KBM-7 (cell line): ENCODE data around the gene DCLK1.
"Not testable (repeated sequence)": the region's sequence is repeated elsewhere in the genome, so short reads cannot be mapped to it uniquely, and the experiment has no call there.

Experiments used
- DNase-seq: peaks from one replicate; pipeline ENCODE4 v3.0.0-alpha.2; 2015
- in situ Hi-C: fragments of 300-500 bp; cut with MboI; formaldehyde crosslinking; loops from 2 replicates; pipeline ENCODE4 v1.14.3; 2020; ENCODE audit warnings: low sequenced_read_pairs, low pct_unique_long_range_greater_than_20kb, mixed read lengths

Gene DCLK1

DNA sequence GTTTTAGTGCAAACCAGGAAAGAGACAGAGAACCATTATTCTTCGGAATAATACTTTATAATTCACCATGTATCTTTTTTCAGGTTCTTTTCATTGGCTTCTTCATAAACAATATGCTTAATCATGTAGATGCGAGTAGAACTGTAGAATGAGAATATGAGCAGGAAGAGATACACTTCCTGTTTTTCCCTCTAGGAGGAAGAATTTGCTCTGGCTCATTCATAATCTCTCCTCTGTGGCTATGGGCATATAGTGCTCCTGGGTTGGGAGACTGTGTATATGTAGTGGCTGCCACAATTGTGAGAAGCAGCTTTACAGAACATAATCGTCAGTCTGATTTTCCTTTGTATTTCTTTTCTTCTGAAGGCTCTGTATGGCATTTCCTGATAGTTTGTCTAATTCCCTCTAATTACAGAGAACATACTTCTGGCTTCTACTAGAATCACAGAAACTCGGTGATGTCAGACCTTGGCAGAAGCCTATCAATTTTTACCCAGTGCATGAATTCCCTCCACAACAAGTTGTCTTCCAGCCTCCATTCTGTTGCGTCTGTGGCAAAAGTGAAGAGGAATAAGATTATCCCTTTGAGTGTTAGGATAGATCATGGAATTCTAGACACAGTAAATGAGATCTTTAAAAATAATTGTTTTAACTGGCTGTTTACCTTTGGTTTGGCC is 2.9 kb upstream of the DCLK1 start:
- DNase-seq = no peak
- in situ Hi-C loops = no loop called here

DNA sequence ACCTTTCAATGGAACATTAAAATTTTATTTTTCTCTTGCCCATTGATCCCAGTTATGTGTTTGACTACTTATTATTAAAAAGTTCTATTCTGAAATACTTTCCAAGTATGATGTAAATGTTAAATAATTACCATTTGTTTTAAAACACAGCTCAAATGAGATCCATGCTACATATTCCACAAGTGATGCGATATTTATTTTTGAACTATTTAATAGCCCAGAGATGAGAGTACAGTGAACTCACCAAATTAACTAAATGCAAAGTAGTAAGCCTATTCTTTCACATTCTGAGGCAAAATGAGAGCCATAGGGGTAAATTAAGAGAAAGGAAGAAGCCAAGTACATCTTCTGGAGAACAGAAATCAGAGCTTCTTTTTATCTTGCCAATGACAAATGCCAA is 1.2 kb upstream of the DCLK1 start:
- DNase-seq = no peak
- in situ Hi-C loops = no loop called here

DNA sequence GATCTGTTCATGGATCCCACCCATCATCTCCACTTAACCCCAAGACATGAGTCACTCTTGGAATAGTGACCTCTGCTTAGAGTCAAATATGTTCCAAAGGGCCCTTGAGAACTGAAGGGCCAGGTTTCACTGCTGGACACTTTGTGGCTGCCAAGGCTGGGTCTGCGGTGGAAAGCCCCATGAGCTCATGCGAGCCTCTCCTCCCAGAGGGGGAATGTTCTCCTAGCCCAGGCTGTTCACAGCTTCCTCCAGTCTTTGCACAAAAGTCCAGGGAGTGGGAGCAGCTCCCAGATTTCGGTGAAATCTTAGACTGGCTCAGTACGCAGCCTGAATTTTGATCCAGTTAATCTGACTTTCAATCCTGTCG is 732 bp upstream of the DCLK1 start:
- no peak for DNase-seq
- in situ Hi-C loops = no loop called here

DNA sequence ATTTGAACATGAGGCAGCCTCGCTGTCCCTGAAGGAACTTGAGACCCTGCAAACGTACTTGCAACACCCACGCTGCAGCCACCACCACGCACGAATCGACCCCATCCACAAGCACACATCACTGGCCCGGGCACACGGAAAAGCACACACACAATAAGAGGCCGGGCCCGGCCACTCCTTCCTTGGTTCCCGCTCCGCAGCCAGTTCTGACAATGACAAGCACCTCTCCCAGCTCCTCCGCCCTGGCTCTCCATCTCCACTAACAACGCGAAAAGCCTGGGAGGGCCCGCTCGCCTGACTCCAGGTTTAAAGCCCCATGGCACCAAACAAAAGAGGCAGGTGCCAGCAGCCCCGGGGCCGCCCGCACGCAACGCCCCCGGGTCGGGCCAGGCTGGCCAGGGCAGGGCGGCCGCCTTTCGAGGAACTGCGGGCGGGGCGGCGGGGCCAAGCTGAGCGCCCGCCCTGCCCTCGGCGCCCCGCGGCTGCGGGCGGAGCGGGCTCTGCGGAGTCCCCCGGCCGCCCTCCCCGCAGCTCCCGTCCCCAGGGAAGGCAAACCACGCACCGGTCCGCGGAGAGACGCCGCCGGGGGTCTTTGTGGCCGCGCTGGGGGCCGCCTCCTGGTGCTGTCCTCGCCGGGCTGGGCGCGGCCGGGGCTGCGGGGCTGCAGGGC is 495 bp downstream of the DCLK1 start:
- in situ Hi-C loops = no loop called here
- DNase-seq = no peak

DNA sequence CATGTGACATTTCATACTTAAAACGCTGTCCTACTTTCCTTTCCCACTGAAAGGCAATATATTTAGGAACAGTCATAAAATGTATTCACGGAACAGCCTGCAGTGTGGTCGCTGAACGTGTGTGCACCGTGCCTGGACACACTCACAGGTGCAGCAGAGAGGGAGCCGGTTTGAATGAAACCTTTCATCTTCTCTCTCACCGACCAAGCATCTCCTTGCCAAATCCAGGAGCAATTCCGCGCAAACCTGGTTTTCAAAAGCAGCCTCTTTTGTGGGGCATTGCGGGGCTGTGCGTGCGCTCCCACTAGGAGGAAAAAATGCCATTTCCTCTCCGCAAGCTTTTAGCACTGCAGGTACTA is 1.0 kb downstream of the DCLK1 start:
- in situ Hi-C loops = no loop called here
- no peak for DNase-seq

DNA sequence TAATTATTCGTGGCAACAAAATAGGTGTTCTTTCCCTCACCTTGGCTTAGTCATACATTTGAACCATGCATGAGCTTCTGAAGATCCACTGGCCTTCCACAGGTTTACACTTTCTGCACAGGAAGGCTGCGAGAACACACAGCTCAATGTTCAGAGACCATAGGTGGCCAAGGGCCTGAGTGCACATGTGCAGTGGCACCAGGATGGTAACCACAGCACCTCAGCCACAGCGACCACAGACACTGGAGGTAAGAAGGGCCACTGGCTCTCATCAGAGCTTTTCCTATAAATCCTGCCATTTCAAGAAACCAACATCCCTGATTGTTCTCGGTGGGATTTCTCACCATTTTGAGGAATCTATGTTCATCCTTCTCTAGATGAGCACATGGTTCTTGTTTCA is 1.6 kb downstream of the DCLK1 start:
- in situ Hi-C loops = no loop called here

DNA sequence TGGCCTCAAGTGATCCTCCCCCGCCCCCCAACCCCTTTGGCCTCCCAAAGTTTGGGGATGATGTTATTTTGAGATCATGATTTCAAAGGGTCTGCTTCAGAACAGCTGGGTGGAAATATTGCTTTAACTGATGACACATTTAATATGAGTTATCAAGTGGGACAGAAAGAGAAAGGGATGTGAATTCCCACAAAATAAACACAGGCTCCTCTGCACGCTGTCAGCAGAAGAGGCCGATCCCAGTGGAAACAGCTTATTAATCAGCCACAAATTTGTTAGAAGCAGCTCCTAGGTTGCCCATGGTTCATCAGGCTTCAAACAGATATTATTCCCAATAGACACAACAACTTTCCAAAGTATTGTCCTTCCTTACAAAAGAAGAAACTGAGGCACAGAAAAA is 4.7 kb downstream of the DCLK1 start:
- DNase-seq = no peak
- in situ Hi-C loops = no loop called here

More for the DNA sequence above, 1.6 kb downstream of the DCLK1 start:
- DNase-seq = no peak

DNA sequence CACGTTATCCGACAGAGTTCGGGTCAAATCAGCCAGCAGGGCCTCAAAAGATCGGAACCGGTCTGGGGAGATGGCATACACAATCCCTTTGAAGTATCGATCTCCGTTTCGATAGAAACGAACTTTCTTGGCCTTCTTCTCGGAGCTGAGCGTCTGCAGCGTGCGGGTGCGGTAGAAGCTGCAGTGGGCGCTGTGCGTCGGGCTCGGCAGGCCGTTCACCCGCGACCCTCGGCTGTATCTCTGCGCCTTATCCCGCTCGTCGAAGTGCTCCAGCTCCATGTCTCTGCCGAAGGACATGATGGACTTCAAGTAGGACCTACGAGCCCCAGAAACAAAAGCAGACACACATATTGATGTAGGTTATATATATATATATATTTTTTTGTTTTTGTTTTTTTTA is 5.3 kb downstream of the DCLK1 start:
- in situ Hi-C loops = no loop called here
- no peak for DNase-seq

DNA sequence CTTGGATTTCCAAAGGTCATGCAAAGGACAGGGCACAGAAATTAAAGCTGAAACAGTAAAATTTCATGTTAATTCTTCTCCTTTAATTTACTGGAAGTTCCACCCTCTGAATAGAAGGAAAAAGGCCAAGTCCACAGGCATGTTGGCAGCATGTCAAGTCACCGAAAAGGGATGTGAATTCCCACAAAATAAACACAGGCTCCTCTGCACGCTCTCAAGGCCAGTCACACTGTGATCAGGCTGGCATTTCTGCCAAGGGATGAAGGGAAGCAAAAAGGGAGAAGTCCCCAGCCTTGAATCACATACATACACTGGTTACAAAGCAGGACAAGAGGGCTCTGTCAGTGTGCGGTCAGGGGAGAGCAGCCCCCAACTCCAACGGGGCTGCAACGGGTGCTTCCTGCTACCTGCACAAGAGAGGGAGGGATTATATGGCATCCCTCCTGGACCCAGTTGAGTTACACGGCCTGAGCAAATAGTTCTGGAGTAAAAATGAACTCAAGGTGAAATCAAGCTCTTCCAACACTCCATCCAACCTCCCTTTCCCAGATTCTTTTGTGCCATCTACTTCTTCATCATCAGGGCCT is 6.9 kb downstream of the DCLK1 start:
- in situ Hi-C loops = no loop called here
- no peak for DNase-seq

DNA sequence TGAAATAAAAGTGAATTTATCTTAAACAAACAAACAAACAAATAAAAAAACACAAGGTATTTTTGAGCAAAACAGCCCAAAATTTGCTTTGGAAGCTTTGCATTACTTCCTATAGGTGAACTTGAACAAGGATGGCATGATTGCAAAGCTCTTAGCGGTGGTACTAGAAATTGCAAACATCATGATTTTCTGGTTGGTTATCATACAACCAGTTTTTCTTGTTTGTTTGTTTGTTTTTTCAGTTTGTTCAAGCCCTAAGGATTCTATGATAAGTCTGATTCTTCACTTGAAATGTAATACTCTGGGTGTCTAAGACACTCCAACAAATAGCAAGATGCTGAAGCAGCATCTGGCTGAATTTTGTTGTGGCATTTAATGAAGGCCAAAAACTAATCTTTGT is 15.9 kb downstream of the DCLK1 start:
- DNase-seq = no peak
- in situ Hi-C loops = no loop called here

DNA sequence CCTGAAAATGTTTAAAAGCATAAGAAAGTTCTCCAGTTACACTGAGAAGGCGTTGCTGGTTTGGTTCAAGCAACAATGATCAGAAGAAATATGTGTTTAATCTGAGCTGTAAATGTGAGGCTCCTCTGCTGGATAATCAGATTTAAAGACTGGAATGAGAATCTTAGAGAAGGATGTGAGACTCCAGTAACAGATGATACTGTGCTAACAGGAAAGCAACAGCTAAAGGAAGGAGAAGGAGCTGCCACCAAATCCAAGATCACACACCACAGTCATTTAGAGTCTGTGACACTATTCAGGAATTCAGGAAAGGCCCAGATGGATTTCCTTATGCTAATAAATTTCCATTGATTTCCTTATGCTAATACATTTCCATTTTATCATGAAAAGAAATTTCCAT is 16.9 kb downstream of the DCLK1 start:
- in situ Hi-C loops = no loop called here
- no peak for DNase-seq

DNA sequence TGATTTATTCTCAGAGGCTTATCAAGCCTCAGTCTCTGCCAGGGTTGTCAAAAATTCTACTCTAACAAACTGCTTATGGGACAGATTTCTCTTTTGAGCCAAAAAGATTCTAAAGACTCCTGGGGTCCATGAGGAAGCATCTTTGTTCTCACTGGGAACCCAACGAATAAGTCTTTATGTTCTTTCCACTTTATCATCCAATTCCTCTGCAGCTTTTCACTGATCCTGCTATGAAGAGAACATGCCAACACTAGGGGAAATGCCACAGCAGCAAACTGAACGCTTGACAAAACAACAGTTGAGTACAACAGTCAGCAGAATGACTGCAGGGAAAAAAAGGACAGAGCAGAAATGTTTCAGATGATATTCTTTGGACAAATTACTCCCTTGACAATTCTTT is 22.2 kb downstream of the DCLK1 start:
- no peak for DNase-seq
- in situ Hi-C loops = no loop called here

DNA sequence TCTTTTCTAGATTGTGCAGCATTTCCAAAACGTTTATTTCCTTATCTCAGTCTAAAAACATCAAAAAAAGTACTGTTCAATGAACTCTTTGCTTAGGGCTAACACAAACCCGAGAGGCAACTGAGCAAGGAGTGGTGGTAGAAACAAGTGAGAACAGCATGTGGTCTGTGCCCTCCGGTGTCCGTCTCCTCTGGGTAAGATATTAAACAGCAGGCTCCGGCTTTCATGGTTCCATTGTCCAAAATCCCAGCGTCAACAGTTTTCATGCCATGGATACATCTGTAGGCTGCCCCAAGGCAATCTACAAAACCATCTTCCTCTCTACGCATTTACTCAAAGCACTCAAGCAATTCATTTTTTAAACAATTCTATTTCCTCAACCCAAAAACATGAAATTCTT is 22.8 kb downstream of the DCLK1 start:
- DNase-seq = no peak
- in situ Hi-C loops = no loop called here

DNA sequence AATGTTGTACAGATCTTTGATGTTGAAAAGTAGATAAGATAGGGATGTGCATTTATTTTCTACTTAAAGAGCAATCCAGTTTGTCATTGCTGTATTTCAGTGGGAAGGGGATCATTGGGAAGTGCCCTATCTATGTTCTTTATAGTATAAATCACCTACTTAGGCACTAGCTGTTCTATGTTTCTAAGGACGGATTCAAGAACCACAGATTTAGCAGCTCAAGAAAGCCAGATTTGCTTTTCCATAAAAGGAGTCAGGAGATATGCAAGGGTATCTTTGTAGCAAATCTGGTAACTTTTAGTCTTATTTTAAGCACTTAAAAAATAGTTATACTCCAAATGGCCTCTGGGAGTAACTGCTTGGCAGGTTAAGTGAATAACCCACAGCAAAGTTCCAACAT is 23.7 kb downstream of the DCLK1 start:
- in situ Hi-C loops = no loop called here
- DNase-seq = no peak

DNA sequence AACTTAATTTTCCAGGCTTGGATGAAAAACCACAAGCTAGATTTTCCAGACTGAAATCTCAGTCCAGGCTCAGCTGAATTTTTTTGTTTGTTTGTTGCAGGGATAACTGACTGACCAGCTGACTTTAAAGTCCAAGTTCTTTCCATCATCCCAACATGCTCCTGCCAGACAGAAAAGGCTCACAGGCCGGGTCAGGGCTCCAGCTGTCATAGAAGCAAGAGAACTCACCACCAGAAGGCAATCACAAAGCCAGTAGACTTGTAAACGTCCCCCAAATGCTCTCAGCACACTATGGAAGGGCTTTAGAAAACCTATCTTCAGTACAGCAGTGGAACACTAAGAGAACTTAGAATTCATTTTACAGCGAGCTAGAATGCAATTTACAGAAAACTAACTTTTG is 25.5 kb downstream of the DCLK1 start:
- in situ Hi-C loops = no loop called here
- DNase-seq = no peak

DNA sequence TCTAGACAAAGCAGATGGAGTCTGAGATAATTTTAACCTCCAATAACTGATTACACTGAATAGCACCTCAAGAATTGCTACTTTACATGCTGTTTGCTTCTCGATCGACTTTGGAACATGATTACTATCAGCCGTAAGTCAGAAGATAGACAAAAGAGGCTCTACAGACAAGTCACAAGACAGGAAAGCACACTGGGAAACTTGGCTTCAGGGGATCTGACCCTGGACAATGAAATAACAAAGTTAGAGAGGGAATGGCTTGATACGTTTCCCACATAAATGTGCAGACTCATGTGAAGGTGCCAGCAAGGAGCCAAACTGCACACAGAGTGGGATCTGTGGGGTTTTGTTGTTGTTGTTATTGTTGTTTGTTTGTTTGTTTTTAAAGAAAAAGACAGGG is 28.5 kb downstream of the DCLK1 start:
- in situ Hi-C loops = no loop called here

DNA sequence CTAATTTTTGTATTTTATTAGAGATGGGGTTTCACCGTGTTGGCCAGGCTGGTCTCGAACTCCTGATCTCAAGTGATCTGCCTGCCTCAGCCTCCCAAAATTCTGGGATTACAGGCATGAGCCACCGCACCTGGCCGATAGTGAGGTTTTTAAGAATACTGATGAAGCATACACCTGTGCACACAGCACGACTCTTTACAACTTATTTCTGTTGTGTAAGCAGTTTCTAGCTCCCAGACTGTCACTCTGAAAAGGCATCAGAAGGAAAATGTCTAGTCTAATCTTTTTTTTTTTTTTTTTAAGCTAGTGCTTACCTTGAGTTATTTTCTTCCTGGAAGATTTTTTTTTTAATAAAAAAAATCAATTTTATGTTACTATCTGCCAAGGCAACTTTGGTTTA is 29.3 kb downstream of the DCLK1 start:
- in situ Hi-C loops = not testable (repeated sequence)

More for the DNA sequence above, 28.5 kb downstream of the DCLK1 start:
- no peak for DNase-seq

DNA sequence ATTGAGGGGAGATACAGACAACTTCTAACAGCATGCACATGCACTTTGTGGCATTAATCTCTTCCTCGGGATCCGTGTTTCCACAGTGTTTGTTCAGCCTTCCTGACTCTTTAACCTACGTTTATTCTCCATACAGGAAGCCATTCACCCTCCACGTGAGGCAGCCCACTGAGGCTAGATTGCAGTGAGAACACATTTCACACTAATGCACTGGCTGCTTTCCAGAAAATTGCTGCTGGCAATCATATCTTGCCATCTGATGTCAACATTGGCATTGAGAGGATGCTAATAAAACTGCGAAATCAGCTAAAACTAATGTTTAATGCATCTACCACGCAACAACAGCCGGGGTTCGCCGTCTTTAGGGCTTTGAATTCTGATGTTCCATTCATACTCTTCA is 30.0 kb downstream of the DCLK1 start:
- in situ Hi-C loops = no loop called here
- DNase-seq = no peak

More for the DNA sequence above, 29.3 kb downstream of the DCLK1 start:
- DNase-seq = not testable (repeated sequence)

DNA sequence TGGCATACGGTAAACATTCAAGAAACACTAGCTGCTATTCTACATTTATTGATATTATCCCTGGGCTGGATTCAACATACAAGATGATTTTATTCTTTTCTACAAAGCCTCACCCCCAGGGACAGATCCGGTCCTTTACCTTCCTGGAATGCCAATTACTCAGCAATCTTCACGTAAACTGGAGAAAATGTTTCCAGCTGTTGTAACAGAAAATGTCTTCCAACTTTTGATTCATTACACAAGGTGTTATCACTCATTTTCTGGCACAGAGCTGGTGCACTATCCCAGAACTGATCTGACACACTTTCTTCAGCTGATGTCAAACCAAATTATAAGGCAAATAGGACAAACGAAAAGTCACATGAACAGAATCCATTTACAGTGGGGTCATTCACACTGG is 33.1 kb downstream of the DCLK1 start:
- no peak for DNase-seq
- in situ Hi-C loops = no loop called here

DNA sequence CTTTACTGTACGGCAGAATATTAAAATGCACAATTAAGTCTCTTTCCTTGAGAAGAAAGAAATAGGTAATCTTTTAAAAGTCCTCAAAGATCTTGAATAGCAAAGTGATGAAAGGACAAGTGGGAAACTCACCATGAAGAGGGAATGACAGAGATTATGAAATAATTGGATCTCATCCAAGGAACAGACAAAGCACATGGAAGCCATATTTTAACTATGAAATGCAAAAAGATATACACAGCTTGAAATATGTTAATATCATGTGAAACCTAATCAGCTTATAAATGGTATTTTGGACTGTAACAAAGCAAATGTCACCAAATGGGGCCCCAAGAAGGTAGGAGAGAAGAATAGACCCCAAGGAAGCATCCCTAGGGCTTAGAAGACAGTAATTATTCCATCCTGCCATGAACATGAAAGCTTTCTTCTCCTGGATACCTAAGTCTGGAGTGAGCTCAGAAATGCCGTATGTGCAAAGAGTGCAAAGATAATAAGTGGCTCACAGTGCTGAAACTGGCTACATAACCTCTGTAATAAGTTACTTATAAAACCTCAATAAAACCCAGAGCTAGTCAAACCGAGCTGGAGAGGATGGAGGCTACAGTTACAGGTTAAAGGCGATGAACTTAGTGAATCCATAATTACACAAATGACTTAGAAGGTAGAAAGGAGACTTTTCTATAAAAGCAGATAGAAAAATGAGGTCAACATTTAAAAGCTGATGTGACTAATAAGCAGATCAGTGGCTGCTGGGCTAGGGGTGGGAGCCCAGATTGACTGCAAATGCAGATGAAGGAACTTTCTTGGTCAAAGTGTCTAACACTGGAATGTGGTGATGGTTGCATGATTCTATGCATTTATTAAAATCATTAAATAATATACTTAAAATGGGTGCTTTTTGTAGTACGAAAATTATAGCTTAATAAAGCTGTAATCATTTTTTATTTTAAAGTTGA is 34.4 kb downstream of the DCLK1 start:
- no peak for DNase-seq
- in situ Hi-C loops = no loop called here
